ENCODE data around the gene CAMK1.

CAMK1 gene

GRCh38 chr3:9713142-9713541 lies 56.6 kb downstream of the CAMK1 start:
- no peak for DNase-seq

GRCh38 chr3:9712415-9712814 lies 57.3 kb downstream of the CAMK1 start:
- DNase-seq, result no peak

GRCh38 chr3:9710174-9710739 lies 59.5 kb downstream of the CAMK1 start:
- no peak for DNase-seq

Measured in nucleus accumbens (tissue), 56 donors.